ENCODE measurements around the gene NDUFS7. TPM values are rescaled to one million over a fixed set of nuclear protein-coding genes. Genes with fewer than 3 reads are reported as not detected.
A peak's percentile ranks its signal among the peaks of the same experiment; 100 is the strongest.

The NDUFS7 gene
- total and polyA plus RNA-seq, 9 of the 15 experiments (the other 6 are each of a cell fraction or from before 2014, with no cell fraction given) = 6.0 to 271 (median 60.6) TPM

DNA sequence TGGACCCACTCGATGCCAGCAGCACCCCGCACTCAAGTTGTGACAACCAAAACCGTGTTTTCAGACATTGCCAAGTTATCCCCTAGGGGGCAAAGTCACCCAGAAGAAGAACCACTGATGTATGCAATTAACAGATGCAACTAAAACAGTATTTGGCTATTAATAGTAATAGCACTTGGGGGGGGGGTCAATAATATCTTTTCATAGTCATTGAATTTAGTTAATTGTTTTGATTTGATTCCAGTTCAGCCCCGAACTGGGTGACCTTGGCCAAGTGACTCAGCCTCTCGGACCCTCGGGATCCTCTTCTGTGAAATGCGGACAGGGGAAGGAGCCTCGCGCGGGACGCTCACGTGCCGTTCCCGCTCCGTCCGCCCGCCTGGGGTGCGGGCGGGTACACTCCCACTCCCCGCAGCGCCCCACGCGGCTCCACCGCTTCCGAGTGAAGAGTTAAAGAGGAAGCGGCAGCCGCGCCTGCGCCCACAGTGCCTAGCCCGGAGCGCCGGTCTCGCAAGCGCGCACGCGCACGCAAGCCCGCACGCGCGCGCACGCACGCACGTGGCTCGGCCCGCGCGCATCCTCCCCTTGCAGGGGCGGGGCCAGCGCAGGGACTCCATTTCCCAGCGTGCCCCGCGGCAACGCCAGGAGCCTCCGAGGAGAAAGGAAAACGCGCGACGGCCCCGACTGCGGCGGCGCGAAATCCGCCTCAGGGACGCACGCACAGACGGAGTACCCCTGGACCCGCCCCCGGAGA is 23.2 kb downstream of the NDUFS7 start (continued):
- TF ChIP-seq MBD2 (IDR thresholded peaks at IDR 0.05; ENCODE audit: borderline replicate concordance, low read depth) = no peak; the same call in 1 of the 2 replicates
- TF ChIP-seq, protein P1, sequence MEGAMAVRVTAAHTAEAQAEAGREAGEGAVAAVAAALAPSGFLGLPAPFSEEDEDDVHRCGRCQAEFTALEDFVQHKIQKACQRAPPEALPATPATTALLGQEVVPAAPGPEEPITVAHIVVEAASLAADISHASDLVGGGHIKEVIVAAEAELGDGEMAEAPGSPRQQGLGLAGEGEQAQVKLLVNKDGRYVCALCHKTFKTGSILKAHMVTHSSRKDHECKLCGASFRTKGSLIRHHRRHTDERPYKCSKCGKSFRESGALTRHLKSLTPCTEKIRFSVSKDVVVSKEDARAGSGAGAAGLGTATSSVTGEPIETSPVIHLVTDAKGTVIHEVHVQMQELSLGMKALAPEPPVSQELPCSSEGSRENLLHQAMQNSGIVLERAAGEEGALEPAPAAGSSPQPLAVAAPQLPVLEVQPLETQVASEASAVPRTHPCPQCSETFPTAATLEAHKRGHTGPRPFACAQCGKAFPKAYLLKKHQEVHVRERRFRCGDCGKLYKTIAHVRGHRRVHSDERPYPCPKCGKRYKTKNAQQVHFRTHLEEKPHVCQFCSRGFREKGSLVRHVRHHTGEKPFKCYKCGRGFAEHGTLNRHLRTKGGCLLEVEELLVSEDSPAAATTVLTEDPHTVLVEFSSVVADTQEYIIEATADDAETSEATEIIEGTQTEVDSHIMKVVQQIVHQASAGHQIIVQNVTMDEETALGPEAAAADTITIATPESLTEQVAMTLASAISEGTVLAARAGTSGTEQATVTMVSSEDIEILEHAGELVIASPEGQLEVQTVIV (CRISPR knock-in tag; IDR thresholded peaks at IDR 0.05; ENCODE audit: borderline replicate concordance) = no peak
- TF ChIP-seq, protein P2, sequence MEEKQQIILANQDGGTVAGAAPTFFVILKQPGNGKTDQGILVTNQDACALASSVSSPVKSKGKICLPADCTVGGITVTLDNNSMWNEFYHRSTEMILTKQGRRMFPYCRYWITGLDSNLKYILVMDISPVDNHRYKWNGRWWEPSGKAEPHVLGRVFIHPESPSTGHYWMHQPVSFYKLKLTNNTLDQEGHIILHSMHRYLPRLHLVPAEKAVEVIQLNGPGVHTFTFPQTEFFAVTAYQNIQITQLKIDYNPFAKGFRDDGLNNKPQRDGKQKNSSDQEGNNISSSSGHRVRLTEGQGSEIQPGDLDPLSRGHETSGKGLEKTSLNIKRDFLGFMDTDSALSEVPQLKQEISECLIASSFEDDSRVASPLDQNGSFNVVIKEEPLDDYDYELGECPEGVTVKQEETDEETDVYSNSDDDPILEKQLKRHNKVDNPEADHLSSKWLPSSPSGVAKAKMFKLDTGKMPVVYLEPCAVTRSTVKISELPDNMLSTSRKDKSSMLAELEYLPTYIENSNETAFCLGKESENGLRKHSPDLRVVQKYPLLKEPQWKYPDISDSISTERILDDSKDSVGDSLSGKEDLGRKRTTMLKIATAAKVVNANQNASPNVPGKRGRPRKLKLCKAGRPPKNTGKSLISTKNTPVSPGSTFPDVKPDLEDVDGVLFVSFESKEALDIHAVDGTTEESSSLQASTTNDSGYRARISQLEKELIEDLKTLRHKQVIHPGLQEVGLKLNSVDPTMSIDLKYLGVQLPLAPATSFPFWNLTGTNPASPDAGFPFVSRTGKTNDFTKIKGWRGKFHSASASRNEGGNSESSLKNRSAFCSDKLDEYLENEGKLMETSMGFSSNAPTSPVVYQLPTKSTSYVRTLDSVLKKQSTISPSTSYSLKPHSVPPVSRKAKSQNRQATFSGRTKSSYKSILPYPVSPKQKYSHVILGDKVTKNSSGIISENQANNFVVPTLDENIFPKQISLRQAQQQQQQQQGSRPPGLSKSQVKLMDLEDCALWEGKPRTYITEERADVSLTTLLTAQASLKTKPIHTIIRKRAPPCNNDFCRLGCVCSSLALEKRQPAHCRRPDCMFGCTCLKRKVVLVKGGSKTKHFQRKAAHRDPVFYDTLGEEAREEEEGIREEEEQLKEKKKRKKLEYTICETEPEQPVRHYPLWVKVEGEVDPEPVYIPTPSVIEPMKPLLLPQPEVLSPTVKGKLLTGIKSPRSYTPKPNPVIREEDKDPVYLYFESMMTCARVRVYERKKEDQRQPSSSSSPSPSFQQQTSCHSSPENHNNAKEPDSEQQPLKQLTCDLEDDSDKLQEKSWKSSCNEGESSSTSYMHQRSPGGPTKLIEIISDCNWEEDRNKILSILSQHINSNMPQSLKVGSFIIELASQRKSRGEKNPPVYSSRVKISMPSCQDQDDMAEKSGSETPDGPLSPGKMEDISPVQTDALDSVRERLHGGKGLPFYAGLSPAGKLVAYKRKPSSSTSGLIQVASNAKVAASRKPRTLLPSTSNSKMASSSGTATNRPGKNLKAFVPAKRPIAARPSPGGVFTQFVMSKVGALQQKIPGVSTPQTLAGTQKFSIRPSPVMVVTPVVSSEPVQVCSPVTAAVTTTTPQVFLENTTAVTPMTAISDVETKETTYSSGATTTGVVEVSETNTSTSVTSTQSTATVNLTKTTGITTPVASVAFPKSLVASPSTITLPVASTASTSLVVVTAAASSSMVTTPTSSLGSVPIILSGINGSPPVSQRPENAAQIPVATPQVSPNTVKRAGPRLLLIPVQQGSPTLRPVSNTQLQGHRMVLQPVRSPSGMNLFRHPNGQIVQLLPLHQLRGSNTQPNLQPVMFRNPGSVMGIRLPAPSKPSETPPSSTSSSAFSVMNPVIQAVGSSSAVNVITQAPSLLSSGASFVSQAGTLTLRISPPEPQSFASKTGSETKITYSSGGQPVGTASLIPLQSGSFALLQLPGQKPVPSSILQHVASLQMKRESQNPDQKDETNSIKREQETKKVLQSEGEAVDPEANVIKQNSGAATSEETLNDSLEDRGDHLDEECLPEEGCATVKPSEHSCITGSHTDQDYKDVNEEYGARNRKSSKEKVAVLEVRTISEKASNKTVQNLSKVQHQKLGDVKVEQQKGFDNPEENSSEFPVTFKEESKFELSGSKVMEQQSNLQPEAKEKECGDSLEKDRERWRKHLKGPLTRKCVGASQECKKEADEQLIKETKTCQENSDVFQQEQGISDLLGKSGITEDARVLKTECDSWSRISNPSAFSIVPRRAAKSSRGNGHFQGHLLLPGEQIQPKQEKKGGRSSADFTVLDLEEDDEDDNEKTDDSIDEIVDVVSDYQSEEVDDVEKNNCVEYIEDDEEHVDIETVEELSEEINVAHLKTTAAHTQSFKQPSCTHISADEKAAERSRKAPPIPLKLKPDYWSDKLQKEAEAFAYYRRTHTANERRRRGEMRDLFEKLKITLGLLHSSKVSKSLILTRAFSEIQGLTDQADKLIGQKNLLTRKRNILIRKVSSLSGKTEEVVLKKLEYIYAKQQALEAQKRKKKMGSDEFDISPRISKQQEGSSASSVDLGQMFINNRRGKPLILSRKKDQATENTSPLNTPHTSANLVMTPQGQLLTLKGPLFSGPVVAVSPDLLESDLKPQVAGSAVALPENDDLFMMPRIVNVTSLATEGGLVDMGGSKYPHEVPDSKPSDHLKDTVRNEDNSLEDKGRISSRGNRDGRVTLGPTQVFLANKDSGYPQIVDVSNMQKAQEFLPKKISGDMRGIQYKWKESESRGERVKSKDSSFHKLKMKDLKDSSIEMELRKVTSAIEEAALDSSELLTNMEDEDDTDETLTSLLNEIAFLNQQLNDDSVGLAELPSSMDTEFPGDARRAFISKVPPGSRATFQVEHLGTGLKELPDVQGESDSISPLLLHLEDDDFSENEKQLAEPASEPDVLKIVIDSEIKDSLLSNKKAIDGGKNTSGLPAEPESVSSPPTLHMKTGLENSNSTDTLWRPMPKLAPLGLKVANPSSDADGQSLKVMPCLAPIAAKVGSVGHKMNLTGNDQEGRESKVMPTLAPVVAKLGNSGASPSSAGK (IDR thresholded peaks at IDR 0.05) = peak; percentile 96
- no peak for TF ChIP-seq MCM7 (IDR thresholded peaks at IDR 0.05)
- TF ChIP-seq, protein P3, sequence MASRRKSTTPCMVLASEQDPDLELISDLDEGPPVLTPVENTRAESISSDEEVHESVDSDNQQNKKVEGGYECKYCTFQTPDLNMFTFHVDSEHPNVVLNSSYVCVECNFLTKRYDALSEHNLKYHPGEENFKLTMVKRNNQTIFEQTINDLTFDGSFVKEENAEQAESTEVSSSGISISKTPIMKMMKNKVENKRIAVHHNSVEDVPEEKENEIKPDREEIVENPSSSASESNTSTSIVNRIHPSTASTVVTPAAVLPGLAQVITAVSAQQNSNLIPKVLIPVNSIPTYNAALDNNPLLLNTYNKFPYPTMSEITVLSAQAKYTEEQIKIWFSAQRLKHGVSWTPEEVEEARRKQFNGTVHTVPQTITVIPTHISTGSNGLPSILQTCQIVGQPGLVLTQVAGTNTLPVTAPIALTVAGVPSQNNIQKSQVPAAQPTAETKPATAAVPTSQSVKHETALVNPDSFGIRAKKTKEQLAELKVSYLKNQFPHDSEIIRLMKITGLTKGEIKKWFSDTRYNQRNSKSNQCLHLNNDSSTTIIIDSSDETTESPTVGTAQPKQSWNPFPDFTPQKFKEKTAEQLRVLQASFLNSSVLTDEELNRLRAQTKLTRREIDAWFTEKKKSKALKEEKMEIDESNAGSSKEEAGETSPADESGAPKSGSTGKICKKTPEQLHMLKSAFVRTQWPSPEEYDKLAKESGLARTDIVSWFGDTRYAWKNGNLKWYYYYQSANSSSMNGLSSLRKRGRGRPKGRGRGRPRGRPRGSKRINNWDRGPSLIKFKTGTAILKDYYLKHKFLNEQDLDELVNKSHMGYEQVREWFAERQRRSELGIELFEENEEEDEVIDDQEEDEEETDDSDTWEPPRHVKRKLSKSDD (conservative IDR thresholded peaks at IDR 0.05; ENCODE audit: low read length) = no peak
- TF ChIP-seq CBX2 (IDR thresholded peaks at IDR 0.05; ENCODE audit: insufficient read depth, low read length, poor library complexity, severe bottlenecking) = no peak
- no peak for TF ChIP-seq STAT5B (CRISPR knock-in tag; IDR thresholded peaks at IDR 0.05)
- TF ChIP-seq MTA1 (IDR thresholded peaks at IDR 0.05; ENCODE audit: borderline replicate concordance) = no peak
- TF ChIP-seq POLR3G (IDR thresholded peaks at IDR 0.05; ENCODE audit: extremely low read depth, insufficient read length, insufficient replicate concordance) = no peak
- peak; percentile 70 for TF ChIP-seq SUPT5H (IDR thresholded peaks at IDR 0.05)
